ENCODE data around the gene PTK7.
"Not testable (repeated sequence)": the region's sequence is repeated elsewhere in the genome, so short reads cannot be mapped to it uniquely, and the experiment has no call there.

The PTK7 gene

GRCh38 chr6:43075670-43076463 lies at the start of gene PTK7:
Gene PTK7, plus strand, starts transcription at chr6:43076314. Its CDS starts 175 bp downstream, at chr6:43076489.
- no peak for DNase-seq

- no peak for DNase-seq
Measured at GRCh38 chr6:43026365-43026764, 49.7 kb upstream of the PTK7 start.

- no peak for DNase-seq
Measured at GRCh38 chr6:43029120-43029519, 47.0 kb upstream of the PTK7 start.

- DNase-seq, result no peak
Measured at GRCh38 chr6:43032326-43032725, 43.8 kb upstream of the PTK7 start.

DNA sequence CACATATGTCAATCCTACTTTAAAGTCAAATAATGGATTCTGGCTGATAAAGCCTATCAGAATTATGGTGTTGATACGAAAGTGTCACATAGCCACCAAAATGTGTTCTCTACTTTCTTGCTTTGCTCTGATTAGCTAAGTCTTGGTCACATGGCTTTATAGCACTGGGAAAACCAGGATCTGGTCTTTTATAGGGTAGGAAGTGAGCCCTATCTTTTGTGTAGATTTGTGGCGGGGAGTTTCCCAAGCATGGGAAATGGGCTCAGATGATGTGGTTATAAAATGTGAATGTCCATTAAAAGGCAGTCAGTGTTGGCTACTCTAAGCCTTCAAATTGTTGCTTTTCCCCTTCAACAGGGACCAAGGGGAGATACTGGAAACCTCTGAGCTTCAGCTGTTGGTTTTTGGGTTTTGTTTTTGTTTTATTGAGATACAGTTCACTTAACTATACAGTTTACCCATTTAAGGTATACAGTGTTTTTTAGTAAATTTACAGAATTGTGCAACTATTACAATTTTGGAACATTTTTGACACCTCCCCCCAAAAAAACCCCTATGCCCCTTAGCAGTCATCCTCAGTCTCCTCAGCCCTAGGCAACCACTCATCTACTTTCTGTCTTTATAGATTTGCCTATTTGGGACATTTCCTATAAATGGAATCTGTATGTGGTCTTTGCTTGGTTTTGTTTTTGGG lies 42.5 kb upstream of the PTK7 start:
- DNase-seq, result no peak

DNA sequence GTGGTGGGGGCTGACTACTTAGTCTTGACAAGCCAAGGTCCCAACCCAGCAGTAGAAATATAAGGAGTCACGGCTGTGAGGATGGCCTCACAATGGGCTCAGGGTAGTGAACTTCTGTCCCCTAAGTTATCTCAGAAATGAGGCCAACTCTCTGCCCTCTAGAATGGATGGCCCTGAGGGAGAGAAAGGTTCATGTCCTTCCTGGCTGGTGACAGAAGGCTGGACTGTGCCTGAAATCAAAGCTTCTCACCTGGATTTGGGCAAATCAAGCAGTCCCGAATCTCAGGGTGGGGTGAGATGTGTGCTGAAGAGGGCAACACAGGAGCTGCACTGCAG lies 42.0 kb upstream of the PTK7 start:
- no peak for DNase-seq

- no peak for DNase-seq
Measured at GRCh38 chr6:43035495-43036194, 40.5 kb upstream of the PTK7 start.

GRCh38 chr6:43036712-43037111 lies 39.4 kb upstream of the PTK7 start:
- DNase-seq, result no peak

- no peak for DNase-seq
Measured at GRCh38 chr6:43037197-43037596, 38.9 kb upstream of the PTK7 start.

DNA sequence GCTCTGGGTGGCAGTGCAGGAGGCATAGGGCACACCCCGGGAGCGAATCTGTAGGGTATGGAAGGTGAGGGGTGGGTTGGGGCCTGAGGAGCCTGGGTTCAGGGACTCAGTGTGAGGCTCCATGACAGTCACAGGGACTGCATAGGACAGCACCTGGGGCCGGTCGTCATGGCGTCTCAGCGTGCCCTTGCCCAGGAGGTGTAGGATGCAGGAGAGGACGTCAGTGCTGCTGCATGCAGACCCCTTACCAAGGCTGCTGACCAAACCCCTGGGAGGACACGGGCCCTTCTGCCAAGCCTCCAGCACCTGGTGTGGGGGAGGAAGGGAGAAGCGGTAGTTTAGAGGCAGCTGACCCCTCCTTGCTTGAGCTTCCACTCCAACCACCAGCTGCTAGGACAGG lies 38.4 kb upstream of the PTK7 start:
- DNase-seq, result no peak

DNA sequence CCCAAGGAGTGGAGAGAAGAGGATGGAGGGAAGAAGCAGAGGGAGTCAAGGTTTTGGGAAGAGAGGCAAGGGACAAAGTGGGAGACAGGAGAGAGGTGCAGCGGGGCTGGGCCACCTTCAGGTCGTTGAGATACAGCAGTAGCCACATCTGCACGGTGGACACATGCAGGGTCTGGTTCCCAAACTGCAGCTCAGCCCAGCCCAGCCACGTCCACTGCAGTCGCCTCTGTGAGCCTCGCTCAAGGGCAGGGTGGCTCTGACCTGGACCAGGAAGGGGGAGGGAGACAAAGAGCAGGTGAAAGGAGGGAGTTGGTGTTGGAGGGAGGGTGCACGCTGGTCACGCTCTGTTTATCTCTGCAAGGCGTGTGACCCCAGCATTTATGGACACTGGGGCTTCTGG lies 37.4 kb upstream of the PTK7 start:
- DNase-seq, result no peak

DNA sequence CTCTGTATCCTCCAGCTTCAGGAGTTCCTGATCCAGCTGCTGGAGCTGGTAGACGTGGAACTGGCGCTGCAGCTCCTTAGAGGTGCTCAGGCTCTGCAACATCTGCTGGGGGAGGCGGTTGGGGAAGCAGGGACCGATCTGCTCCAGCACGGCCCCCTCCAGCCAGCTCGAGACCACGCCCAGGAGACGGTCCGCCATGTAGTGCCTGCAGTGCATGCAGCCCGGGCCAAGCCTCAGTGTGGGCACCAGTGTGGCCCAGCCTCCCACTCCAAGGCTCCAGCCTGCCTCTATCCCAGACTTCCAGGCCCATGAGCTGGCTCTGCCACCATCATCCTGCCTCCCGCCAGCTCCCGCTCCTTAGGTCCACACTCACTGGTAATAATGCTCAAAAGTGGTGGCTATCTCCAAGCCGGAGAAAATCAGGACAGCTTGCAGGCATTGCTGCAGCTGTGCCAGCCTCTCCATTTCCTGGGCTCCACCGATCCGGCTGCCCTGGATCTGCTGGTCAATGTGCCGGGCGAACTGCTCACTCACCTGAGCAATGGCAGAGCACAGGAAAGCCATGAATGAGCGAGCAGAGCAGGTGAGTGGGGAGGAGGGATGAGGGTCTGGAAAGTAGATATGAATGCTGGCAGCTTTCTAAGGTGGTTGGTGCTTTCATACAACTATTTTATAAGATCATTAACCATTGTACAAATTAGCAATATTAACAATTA lies 35.4 kb upstream of the PTK7 start:
- no peak for DNase-seq

DNA sequence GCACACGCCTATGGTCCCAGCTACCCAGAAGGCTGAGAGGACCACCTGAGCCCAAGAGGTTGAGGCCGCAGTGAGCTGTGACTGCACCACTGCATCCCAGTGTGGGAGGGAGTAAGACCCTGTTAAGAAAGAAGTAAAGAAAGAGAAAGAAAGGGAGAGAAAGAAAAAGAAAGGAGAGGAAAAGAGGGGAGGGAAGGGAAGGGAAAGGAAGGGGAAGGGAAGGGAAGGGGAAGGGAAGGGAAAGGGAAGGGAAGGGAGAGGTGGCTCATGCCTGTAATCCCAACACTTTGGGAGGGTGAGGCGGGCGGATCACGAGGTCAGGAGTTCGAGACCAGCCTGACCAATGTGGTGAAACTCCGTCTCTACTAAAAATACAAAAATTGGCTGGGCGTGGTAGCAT lies 34.6 kb upstream of the PTK7 start:
- DNase-seq, result not testable (repeated sequence)

DNA sequence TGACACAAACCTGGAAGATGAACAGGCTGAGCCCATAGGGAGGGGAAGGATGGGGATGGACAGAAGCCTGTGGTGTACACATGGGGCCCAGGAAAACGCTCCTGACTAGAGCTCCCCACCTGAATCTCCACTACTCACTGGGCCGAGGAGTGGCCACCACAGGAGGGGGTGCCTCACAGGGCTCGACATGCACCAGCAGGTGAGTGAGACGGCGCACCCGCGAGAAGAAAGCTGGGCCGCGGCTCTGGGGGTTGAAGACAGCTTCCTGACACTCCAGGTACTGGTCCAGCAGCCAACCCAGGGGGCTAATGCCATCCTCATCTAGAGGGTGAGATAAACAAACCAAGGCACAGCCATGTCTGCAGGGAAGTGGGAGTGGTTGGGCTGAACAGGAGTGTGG lies 32.8 kb upstream of the PTK7 start:
- DNase-seq, result no peak

DNA sequence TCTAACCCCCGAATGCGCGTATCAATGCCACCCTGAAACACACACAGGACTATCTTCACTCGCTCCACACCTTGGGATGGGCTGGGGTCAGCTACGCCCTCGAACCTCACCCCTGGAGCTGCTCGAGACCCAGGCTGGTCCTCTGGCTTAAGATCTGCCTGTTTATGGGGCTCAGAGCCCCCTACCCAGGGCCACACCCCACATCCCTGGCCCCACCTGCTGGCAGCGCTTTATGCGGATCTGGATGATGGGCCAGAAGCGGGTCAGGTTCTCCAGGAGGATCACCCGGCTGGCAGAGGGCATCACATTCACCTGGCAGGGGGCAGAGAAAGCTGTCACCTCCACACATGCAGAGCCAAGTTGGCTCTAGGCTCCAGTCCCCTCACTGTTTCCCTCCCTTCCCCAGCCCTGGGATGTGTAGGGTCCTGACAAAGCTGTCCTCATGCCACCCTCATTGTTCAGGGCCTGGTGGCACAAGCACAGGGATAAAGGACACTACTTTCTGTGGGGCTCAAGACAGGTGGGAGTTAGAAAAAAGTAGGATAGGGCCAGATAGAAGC lies 30.7 kb upstream of the PTK7 start:
- DNase-seq, result no peak

- no peak for DNase-seq
Measured at GRCh38 chr6:43047998-43048397, 28.1 kb upstream of the PTK7 start.

- DNase-seq, result no peak
Measured at GRCh38 chr6:43050981-43051380, 25.1 kb upstream of the PTK7 start.

GRCh38 chr6:43052225-43052841 lies 23.8 kb upstream of the PTK7 start:
- DNase-seq, result no peak

- no peak for DNase-seq
Measured at GRCh38 chr6:43052842-43053544, 23.1 kb upstream of the PTK7 start.

DNA sequence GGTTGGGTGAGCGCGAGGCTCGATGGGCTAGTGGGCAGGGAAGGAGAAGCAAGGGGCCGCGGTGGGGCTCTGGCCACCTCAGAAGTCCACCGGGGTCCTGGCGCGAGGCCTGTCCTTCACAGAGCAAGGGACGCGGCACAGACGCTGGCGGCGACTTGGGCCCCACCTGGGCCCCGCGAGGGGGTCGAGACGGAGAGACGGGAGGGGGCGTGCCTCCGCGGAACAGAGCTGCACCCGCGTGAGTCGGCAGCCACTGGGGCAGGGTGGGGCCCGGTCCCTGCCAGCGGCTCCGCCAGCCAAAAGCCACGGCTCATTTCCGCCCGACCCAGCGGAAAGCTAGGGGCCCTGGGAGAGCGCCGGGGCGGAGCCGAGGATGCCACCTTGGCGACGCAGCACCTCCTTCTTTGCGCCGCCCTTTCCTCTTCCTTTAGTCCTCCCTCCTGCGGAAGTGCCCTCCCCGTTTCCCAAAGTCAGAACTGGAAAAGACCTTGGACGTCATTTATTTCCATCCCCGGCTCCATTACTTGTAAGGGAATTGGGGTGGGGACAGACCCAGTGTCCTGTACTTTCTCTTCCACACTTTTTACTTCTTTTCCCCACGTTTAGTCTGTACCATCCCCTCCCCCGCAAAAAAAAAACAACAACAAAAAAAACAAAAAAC lies 22.4 kb upstream of the PTK7 start, which contains the start of gene CUL7:
Gene CUL7 (minus strand): TSS at position 307 of the 661 bp plus-strand sequence. CDS start 1,063 bp downstream, outside the sequence.
- DNase-seq, result peak; percentile 90
